Upper lobe of left lung (tissue), 4 donors: Measurements from ENCODE around the gene TBX18.

Experiments used
- EP300 ChIP-seq, 4 donors: sonication (generic); formaldehyde crosslinking; IDR thresholded peaks; one replicate each; pipeline ENCODE4 v1.5.1; 2017; ENCODE audit warnings: antibody characterized with exemption in 4 of 4, control low read depth in 2 of 4
- POLR2A ChIP-seq, 4 donors: fragments of 450-650 bp; IDR thresholded peaks; one replicate each; pipeline ENCODE4 v1.5.1; 2016 to 2017; ENCODE audit warnings: antibody characterized with exemption in 4 of 4, mild to moderate bottlenecking in 2 of 4
- POLR2AphosphoS5 ChIP-seq, 2 donors: sonication (generic); formaldehyde crosslinking; IDR thresholded peaks; one replicate each; pipeline ENCODE4 v1.5.1; 2017; ENCODE audit warnings: antibody characterized with exemption in 2 of 2
- TF ChIP-seq, protein P1 (sequence below), 6 experiments: fragments of 450-650 bp in 4 of 6; fragments of 200-600 bp in 2 of 6; sonication (generic) in 2 of 6; IDR thresholded peaks; one replicate each; pipeline ENCODE4 v1.5.1; 2016 to 2019; ENCODE audit warnings: antibody characterized with exemption in 6 of 6

DNA sequence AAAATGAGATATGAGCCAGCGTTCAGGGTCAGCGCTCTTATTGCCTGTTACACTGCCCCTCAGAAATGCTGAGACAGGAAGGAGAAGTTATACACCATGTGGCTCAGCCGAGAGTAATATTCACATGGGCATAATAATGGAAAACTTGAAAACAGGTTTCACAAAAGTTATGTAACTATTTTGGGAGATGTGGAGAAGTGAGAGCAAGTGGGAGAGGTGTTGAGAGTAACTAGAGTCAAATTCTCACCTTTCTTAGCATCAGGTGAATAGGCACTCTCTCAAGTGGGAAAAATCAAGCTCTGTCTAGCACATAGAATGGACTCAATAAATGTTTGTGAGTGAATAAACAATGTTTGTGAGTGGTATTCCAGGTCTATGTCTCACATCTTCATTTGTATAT is 94.5 kb downstream of the TBX18 start:
- no peak for TF ChIP-seq EP300 (IDR thresholded peaks at IDR 0.05)
- TF ChIP-seq, protein P1, sequence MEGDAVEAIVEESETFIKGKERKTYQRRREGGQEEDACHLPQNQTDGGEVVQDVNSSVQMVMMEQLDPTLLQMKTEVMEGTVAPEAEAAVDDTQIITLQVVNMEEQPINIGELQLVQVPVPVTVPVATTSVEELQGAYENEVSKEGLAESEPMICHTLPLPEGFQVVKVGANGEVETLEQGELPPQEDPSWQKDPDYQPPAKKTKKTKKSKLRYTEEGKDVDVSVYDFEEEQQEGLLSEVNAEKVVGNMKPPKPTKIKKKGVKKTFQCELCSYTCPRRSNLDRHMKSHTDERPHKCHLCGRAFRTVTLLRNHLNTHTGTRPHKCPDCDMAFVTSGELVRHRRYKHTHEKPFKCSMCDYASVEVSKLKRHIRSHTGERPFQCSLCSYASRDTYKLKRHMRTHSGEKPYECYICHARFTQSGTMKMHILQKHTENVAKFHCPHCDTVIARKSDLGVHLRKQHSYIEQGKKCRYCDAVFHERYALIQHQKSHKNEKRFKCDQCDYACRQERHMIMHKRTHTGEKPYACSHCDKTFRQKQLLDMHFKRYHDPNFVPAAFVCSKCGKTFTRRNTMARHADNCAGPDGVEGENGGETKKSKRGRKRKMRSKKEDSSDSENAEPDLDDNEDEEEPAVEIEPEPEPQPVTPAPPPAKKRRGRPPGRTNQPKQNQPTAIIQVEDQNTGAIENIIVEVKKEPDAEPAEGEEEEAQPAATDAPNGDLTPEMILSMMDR (IDR thresholded peaks at IDR 0.05) = no peak
- no peak for TF ChIP-seq POLR2AphosphoS5 (IDR thresholded peaks at IDR 0.05)
- TF ChIP-seq POLR2A (IDR thresholded peaks at IDR 0.05) = no peak
